CD4-positive, alpha-beta memory T cell (primary cell): Measurements from ENCODE around the gene MRAP. TPM values are rescaled to one million over a fixed set of nuclear protein-coding genes. Genes with fewer than 3 reads are reported as not detected.
A peak's percentile ranks its signal among the peaks of the same experiment; 100 is the strongest.
"Not testable (repeated sequence)": the region's sequence is repeated elsewhere in the genome, so short reads cannot be mapped to it uniquely, and the experiment has no call there.

Experiments used
- CTCF ChIA-PET: fragments of 350-600 bp; sonication (Branson Sonifier 250); formaldehyde crosslinking; loops from one replicate; lab custom pipeline; 2021; ENCODE audit warnings: inconsistent platforms; ENCODE audit not compliant: partially characterized antibody; lab: Charles Lee
- POLR2A ChIA-PET: fragments of 350-600 bp; sonication (Branson Sonifier 250); formaldehyde crosslinking; loops from one replicate; lab custom pipeline; 2021; ENCODE audit not compliant: partially characterized antibody; lab: Charles Lee
- DNase-seq, 5 donors: peaks; one replicate each; pipeline versions ENCODE4 v3.0.0 to v3.0.0-alpha.2; 2020 to 2022; ENCODE audit warnings: mixed read lengths in 1 of 5
- H3K27ac ChIP-seq: one replicate; pipeline ENCODE4 v1.7.0; 2013; ENCODE audit warnings: low read depth, low read length
- H3K27me3 ChIP-seq: 2 replicates; pipeline ENCODE4 v1.7.0; 2013; ENCODE audit warnings: mild to moderate bottlenecking, low read length, moderate library complexity; ENCODE audit not compliant: insufficient read depth
- H3K36me3 ChIP-seq: 2 replicates; pipeline ENCODE4 v1.7.0; 2013; ENCODE audit warnings: mild to moderate bottlenecking, low read length, moderate library complexity; ENCODE audit not compliant: insufficient read depth
- H3K4me1 ChIP-seq: 2 replicates; pipeline ENCODE4 v1.7.0; 2013; ENCODE audit warnings: mild to moderate bottlenecking, low read length, moderate library complexity; ENCODE audit not compliant: insufficient read depth
- H3K4me3 ChIP-seq, 2 donors: one replicate each; pipeline ENCODE4 v1.7.0; 2013; ENCODE audit warnings: low read length in 2 of 2, mild to moderate bottlenecking in 1 of 2
- H3K9me3 ChIP-seq, 2 donors: one replicate each; pipeline ENCODE4 v1.7.0; 2013; ENCODE audit warnings: low read length in 2 of 2, control low read depth in 1 of 2; ENCODE audit not compliant: control insufficient read depth in 1 of 2
- H3K27ac Mint-ChIP-seq, 7 donors: one replicate each; pipeline ENCODE4 v1.8.0; 2020 to 2021; ENCODE audit warnings: mixed read lengths in 7 of 7, mild to moderate bottlenecking in 6 of 7, inconsistent platforms in 3 of 7, moderate library complexity in 3 of 7
- H3K27me3 Mint-ChIP-seq, 2 donors: one replicate each; pipeline ENCODE4 v1.8.0; 2020 to 2021; ENCODE audit warnings: mixed read lengths in 2 of 2
- H3K36me3 Mint-ChIP-seq, 2 donors: one replicate each; pipeline ENCODE4 v1.8.0; 2020 to 2021; ENCODE audit warnings: mixed read lengths in 2 of 2, inconsistent platforms in 1 of 2, mild to moderate bottlenecking in 1 of 2
- H3K4me1 Mint-ChIP-seq, 4 donors: one replicate each; pipeline ENCODE4 v1.8.0; 2020 to 2021; ENCODE audit warnings: mixed read lengths in 4 of 4, mild to moderate bottlenecking in 1 of 4
- H3K4me3 Mint-ChIP-seq, 8 donors: one replicate each; pipeline ENCODE4 v1.8.0; 2020 to 2021; ENCODE audit warnings: mixed read lengths in 8 of 8, mild to moderate bottlenecking in 7 of 8, moderate library complexity in 6 of 8, inconsistent platforms in 3 of 8
- H3K9me3 Mint-ChIP-seq, 8 donors: one replicate each; pipeline ENCODE4 v1.8.0; 2020 to 2021; ENCODE audit warnings: mixed read lengths in 8 of 8, mild to moderate bottlenecking in 5 of 8, inconsistent platforms in 3 of 8, moderate library complexity in 1 of 8
- intact Hi-C: fragments of 100-400 bp; cut with micrococcal nuclease; formaldehyde crosslinking; loops from one replicate; pipeline ENCODE4 v1.15.1; 2023
- polyA plus RNA-seq, 2 donors: library from polyadenylated mRNA; unstranded; fragments of 300-500 nt; fragmentation: Illumina TruSeq; gene quantifications; one replicate each; pipeline ENCODE4 v1.2.3, GENCODE V29; 2021
- total RNA-seq, 2 experiments: library from RNA; stranded (reverse); gene quantifications; one replicate each; pipeline ENCODE4 v1.2.3, GENCODE V29; 2021

MRAP gene
- total and polyA plus RNA-seq, 4 experiments from 2014 or later, result not detected

GRCh38 chr21:32257962-32258785 is 40.5 kb upstream of the MRAP start:
- Mint-ChIP-seq H3K36me3 (no peaks in the 10 kb centered on the region), H3K4me1 (no peaks in the 10 kb centered on the region), H3K27ac (peak overlapping the region in 2 of 7 donors; percentile 32 to 80), H3K4me3 (no peak overlapping the region), H3K27me3 (peaks cover 8 to 14% of the 10 kb centered on the region in 2 donors), H3K9me3 (no peaks in the 10 kb centered on the region)
- no peaks in the 10 kb centered on the region for H3K9me3 ChIP-seq
- ChIA-PET CTCF (interaction anchor here (1.1 to 2.3 kb wide), 2 partner anchors 392 to 472 kb away, joined by 3 to 6 read pairs; no protein-coding TSS in a partner anchor), POLR2A (no interaction called here)
- no peaks in the 10 kb centered on the region for H3K36me3 ChIP-seq
- H3K27me3 ChIP-seq, result peaks cover 4% of the 10 kb centered on the region
- H3K27ac ChIP-seq, result no peak overlapping the region
- H3K4me1 ChIP-seq, result no peaks in the 10 kb centered on the region
- intact Hi-C loops, result loop anchor here (10.0 kb wide), 1 partner anchor 473 kb away; no protein-coding TSS in a partner anchor
- H3K4me3 ChIP-seq, result no peak overlapping the region
- peak in 3 of 5 donors; percentile 14 to 19 (median 16) for DNase-seq

GRCh38 chr21:32258786-32259048 is 39.9 kb upstream of the MRAP start:
- H3K27me3 ChIP-seq, H3K36me3 Mint-ChIP-seq, H3K4me3 ChIP-seq, H3K9me3 Mint-ChIP-seq, H3K27ac ChIP-seq, POLR2A ChIA-PET, H3K4me3 Mint-ChIP-seq, H3K4me1 ChIP-seq, H3K9me3 ChIP-seq, DNase-seq, H3K4me1 Mint-ChIP-seq, H3K36me3 ChIP-seq: not testable (repeated sequence)
- CTCF ChIA-PET, result interaction anchor here (0.5 to 2.3 kb wide), 2 partner anchors 393 to 400 kb away, joined by 3 to 6 read pairs; no protein-coding TSS in a partner anchor
- H3K27me3 Mint-ChIP-seq, result peaks cover 8 to 14% of the 10 kb centered on the region in 2 donors
- intact Hi-C loops, result loop anchor here (10.0 kb wide), 1 partner anchor 474 kb away; no protein-coding TSS in a partner anchor
- peak overlapping the region in 1 of 7 donors; percentile 80 for H3K27ac Mint-ChIP-seq

DNA sequence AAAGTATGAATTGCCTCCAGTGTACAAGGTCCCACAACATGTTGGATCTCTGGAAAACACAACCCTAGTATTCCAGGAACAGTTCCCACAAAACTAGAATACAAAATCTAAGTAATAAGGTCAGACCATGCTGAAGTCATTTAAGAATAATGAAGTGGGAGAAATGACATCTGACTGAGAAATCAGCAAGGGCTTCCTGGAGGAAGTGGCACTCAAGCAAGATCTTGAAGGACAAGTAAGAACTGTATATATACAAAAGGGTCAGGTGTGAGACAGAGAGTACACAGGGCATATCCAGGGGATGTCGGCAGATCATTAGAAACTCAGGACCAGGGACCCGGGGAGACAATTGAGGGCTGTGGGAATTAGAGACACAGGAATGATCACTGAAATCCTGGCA is 38.5 kb upstream of the MRAP start:
- no peaks in the 10 kb centered on the region for H3K4me1 ChIP-seq
- H3K36me3 Mint-ChIP-seq, result no peaks in the 10 kb centered on the region
- POLR2A ChIA-PET, result no interaction called here

DNA sequence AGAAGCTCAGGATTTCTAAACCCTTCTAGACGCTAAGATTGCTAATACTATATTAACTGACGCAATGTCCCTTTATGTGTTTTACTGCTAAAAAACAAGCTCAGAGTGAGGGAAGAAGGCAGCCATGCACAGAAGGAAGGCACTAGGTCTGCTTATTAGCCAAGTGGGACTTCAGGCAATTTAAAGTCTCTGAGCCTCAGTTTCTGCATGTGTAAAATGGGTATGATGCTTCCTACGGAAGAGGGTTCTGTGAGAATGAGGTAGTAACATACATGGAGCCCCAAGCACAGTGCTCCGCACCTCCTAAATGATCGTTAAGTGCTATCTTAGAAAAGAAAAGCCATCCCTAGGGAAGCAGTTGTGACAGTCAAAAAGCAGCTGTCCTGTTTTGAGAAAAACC is 36.7 kb upstream of the MRAP start:
- Mint-ChIP-seq H3K4me3 (no peak overlapping the region), H3K27me3 (peaks cover 0 to 4% of the 10 kb centered on the region in 2 donors), H3K4me1 (no peaks in the 10 kb centered on the region), H3K36me3 (peaks cover 5 to 7% of the 10 kb centered on the region in 2 donors), H3K9me3 (no peaks in the 10 kb centered on the region), H3K27ac (no peak overlapping the region)
- intact Hi-C loops, result no loop called here
- no peak overlapping the region for H3K27ac ChIP-seq
- H3K27me3 ChIP-seq, result peaks cover 3% of the 10 kb centered on the region
- H3K36me3 ChIP-seq, result peaks cover 3% of the 10 kb centered on the region
- no peaks in the 10 kb centered on the region for H3K9me3 ChIP-seq
- ChIA-PET POLR2A (no interaction called here), CTCF (no interaction called here)
- H3K4me1 ChIP-seq, result no peaks in the 10 kb centered on the region
- no peak for DNase-seq
- no peak overlapping the region for H3K4me3 ChIP-seq

More for the DNA sequence above, 38.5 kb upstream of the MRAP start:
- intact Hi-C loops, result no loop called here
- H3K4me3 Mint-ChIP-seq, result no peak overlapping the region
- H3K4me3 ChIP-seq, result no peak overlapping the region
- CTCF ChIA-PET, result no interaction called here
- H3K27ac ChIP-seq, result no peak overlapping the region
- H3K9me3 Mint-ChIP-seq, result no peaks in the 10 kb centered on the region
- H3K27ac Mint-ChIP-seq, result no peak overlapping the region
- peaks cover 4% of the 10 kb centered on the region for H3K27me3 ChIP-seq
- no peaks in the 10 kb centered on the region for H3K4me1 Mint-ChIP-seq
- H3K36me3 ChIP-seq, result no peaks in the 10 kb centered on the region
- H3K9me3 ChIP-seq, result no peaks in the 10 kb centered on the region
- no peak for DNase-seq
- peaks cover 8 to 10% of the 10 kb centered on the region in 2 donors for H3K27me3 Mint-ChIP-seq

GRCh38 chr21:32265321-32265720 is 33.3 kb upstream of the MRAP start:
- H3K27me3 ChIP-seq, intact Hi-C loops, H3K4me3 ChIP-seq, H3K27me3 Mint-ChIP-seq, H3K27ac Mint-ChIP-seq, CTCF ChIA-PET, H3K4me1 ChIP-seq, H3K4me3 Mint-ChIP-seq, H3K9me3 ChIP-seq, H3K4me1 Mint-ChIP-seq, POLR2A ChIA-PET, H3K36me3 ChIP-seq, H3K27ac ChIP-seq, H3K9me3 Mint-ChIP-seq, DNase-seq: not testable (repeated sequence)
- peaks cover 19 to 32% of the 10 kb centered on the region in 2 donors for H3K36me3 Mint-ChIP-seq

- Mint-ChIP-seq H3K4me1 (peaks cover 2 to 5% (median 3%) of the 10 kb centered on the region in 4 donors), H3K9me3 (no peaks in the 10 kb centered on the region), H3K27ac (no peak overlapping the region), H3K4me3 (no peak overlapping the region), H3K27me3 (no peaks in the 10 kb centered on the region), H3K36me3 (peaks cover 32 to 55% of the 10 kb centered on the region in 2 donors)
- H3K4me3 ChIP-seq, result no peak overlapping the region
- intact Hi-C loops, result no loop called here
- H3K9me3 ChIP-seq, result no peaks in the 10 kb centered on the region
- H3K4me1 ChIP-seq, result no peaks in the 10 kb centered on the region
- H3K27ac ChIP-seq, result no peak overlapping the region
- H3K27me3 ChIP-seq, result no peaks in the 10 kb centered on the region
- H3K36me3 ChIP-seq, result peaks cover 4% of the 10 kb centered on the region
- CTCF ChIA-PET, result no interaction called here
- POLR2A ChIA-PET, result no interaction called here
- no peak for DNase-seq
These were observed 27.9 kb upstream of the MRAP start for GRCh38 chr21:32270748-32271147.

GRCh38 chr21:32276671-32277070 is 22.0 kb upstream of the MRAP start:
- Histone ChIP-seq H3K4me1 (peaks cover 23% of the 10 kb centered on the region), H3K9me3 (no peaks in the 10 kb centered on the region), H3K36me3 (no peaks in the 10 kb centered on the region), H3K27me3 (no peaks in the 10 kb centered on the region), H3K27ac (no peak overlapping the region), H3K4me3 (no peak overlapping the region)
- intact Hi-C loops, result loop anchor here (5.0 kb wide), 1 partner anchor 336 kb away; the partner anchor contains the start of gene CFAP298
- CTCF ChIA-PET, result no interaction called here
- peak overlapping the region in 1 of 7 donors; percentile 4 for H3K27ac Mint-ChIP-seq
- H3K4me3 Mint-ChIP-seq, result peak overlapping the region in 5 of 8 donors; percentile 6 to 33 (median 25)
- POLR2A ChIA-PET, result no interaction called here
- H3K27me3 Mint-ChIP-seq, result no peaks in the 10 kb centered on the region
- H3K4me1 Mint-ChIP-seq, result peaks cover 18 to 36% (median 27%) of the 10 kb centered on the region in 4 donors
- no peak for DNase-seq
- H3K36me3 Mint-ChIP-seq, result peaks cover 16 to 26% of the 10 kb centered on the region in 2 donors
- H3K9me3 Mint-ChIP-seq, result peaks cover 0 to 3% (median 0%) of the 10 kb centered on the region in 8 donors
